WTC11 (cell line): Measurements from ENCODE around the gene CNFN. TPM values are rescaled to one million over a fixed set of nuclear protein-coding genes. Genes with fewer than 3 reads are reported as not detected.

Experiments used
- ATAC-seq: fragments of 200-7000 bp; cut with Tn5 transposase; 2 replicates; pipeline ENCODE4 v1.10.0; 2021; ENCODE audit warnings: mild to moderate bottlenecking, moderate library complexity
- CTCF ChIA-PET: fragments of 300-600 bp; sonication (Branson Sonifier 250); formaldehyde crosslinking; loops from one replicate; lab custom pipeline; 2021; ENCODE audit warnings: antibody characterized with exemption; lab: Charles Lee
- POLR2A ChIA-PET: fragments of 350-600 bp; sonication (Branson Sonifier 250); formaldehyde crosslinking; loops from one replicate; lab custom pipeline; 2021; ENCODE audit warnings: antibody characterized with exemption; lab: Charles Lee
- DNase-seq: peaks from one replicate; pipeline ENCODE4 v3.0.0; 2021; ENCODE audit warnings: low spot score
- H3K27ac Mint-ChIP-seq: 2 replicates; pipeline ENCODE4 v1.8.0; 2021; ENCODE audit warnings: mixed read lengths
- H3K27me3 Mint-ChIP-seq: 2 replicates; pipeline ENCODE4 v1.8.0; 2021; ENCODE audit warnings: low read depth, mild to moderate bottlenecking, moderate library complexity, mixed read lengths
- H3K36me3 Mint-ChIP-seq: 2 replicates; pipeline ENCODE4 v1.8.0; 2021; ENCODE audit warnings: mixed read lengths
- H3K4me1 Mint-ChIP-seq: 2 replicates; pipeline ENCODE4 v1.8.0; 2022; ENCODE audit warnings: mixed read lengths
- H3K4me3 Mint-ChIP-seq: 2 replicates; pipeline ENCODE4 v1.8.0; 2021; ENCODE audit warnings: mild to moderate bottlenecking, moderate library complexity, mixed read lengths
- H3K9me3 Mint-ChIP-seq: 2 replicates; pipeline ENCODE4 v1.8.0; 2021; ENCODE audit warnings: mixed read lengths
- ATF2 ChIP-seq: sonication (generic); formaldehyde crosslinking; IDR thresholded peaks from 2 replicates; pipeline ENCODE4 v1.8.1; 2022; ENCODE audit warnings: low read depth, missing genetic modification reagents, borderline replicate concordance
- ELF4 ChIP-seq: sonication (generic); formaldehyde crosslinking; IDR thresholded peaks from 2 replicates; pipeline ENCODE4 v1.8.1; 2022; ENCODE audit warnings: low read depth, mild to moderate bottlenecking, moderate library complexity, missing genetic modification reagents
- FOXK1 ChIP-seq: sonication (generic); formaldehyde crosslinking; IDR thresholded peaks from 2 replicates; pipeline ENCODE4 v1.8.0; 2022; ENCODE audit warnings: mild to moderate bottlenecking, moderate library complexity, missing genetic modification reagents
- GABPB1 ChIP-seq: sonication (generic); formaldehyde crosslinking; IDR thresholded peaks from 2 replicates; pipeline ENCODE4 v1.8.1; 2023; ENCODE audit warnings: mild to moderate bottlenecking, missing genetic modification reagents
- NFATC4 ChIP-seq: fragments of 250-450 bp; sonication (Bioruptor Pico); IDR thresholded peaks from 2 replicates; pipeline ENCODE4 v1.9.0; 2021; ENCODE audit warnings: mild to moderate bottlenecking
- NR2C2 ChIP-seq: sonication (generic); formaldehyde crosslinking; IDR thresholded peaks from 2 replicates; pipeline ENCODE4 v1.8.0; 2022; ENCODE audit warnings: mild to moderate bottlenecking, missing genetic modification reagents
- STAT6 ChIP-seq: sonication (generic); formaldehyde crosslinking; conservative IDR thresholded peaks from 2 replicates; pipeline ENCODE4 v1.8.1; 2023; ENCODE audit warnings: mild to moderate bottlenecking, low read depth, missing genetic modification reagents, moderate library complexity
- TEAD4 ChIP-seq: sonication (generic); formaldehyde crosslinking; IDR thresholded peaks from 2 replicates; pipeline ENCODE4 v1.8.0; 2022; ENCODE audit warnings: mild to moderate bottlenecking, missing genetic modification reagents
- ZNF219 ChIP-seq: sonication (generic); formaldehyde crosslinking; IDR thresholded peaks from 2 replicates; pipeline ENCODE4 v1.8.0; 2023; ENCODE audit warnings: missing genetic modification reagents, mild to moderate bottlenecking, borderline replicate concordance
- ZNF263 ChIP-seq: sonication (generic); formaldehyde crosslinking; IDR thresholded peaks from 2 replicates; pipeline ENCODE4 v1.8.1; 2022; ENCODE audit warnings: low read depth, mild to moderate bottlenecking, moderate library complexity, missing genetic modification reagents
- ZNF416 ChIP-seq: fragments of 250-450 bp; sonication (Bioruptor Pico); IDR thresholded peaks from 2 replicates; pipeline ENCODE4 v1.9.0; 2021; ENCODE audit warnings: mild to moderate bottlenecking, inconsistent platforms
- total RNA-seq: library from RNA; stranded (reverse); gene quantifications from 3 replicates; pipeline ENCODE4 v1.2.3, GENCODE V29; 2021
- TF ChIP-seq, protein P1 (sequence below): fragments of 250-450 bp; sonication (Bioruptor Pico); IDR thresholded peaks from 2 replicates; pipeline ENCODE4 v2.1.2; 2022; ENCODE audit warnings: mild to moderate bottlenecking, moderate library complexity
- TF ChIP-seq, protein P2 (sequence below): fragments of 250-450 bp; sonication (Bioruptor Pico); IDR thresholded peaks from 2 replicates; pipeline ENCODE4 v1.9.0; 2021; ENCODE audit warnings: mild to moderate bottlenecking, borderline replicate concordance
- TF ChIP-seq, protein P3 (sequence below): fragments of 200-600 bp; IDR thresholded peaks from 2 replicates; pipeline ENCODE4 v1.8.0; 2022; ENCODE audit warnings: antibody characterized with exemption

Gene CNFN
- total RNA-seq, 1 experiment from 2014 or later = 9.6 TPM

GRCh38 chr19:42436006-42436405, 45.9 kb upstream of the CNFN start:
- Mint-ChIP-seq H3K4me1 (peaks cover 4% of the 10 kb centered on the region; the same call in 1 of the 2 replicates), H3K27ac (no peak overlapping the region), H3K4me3 (no peak overlapping the region), H3K9me3 (no peaks in the 10 kb centered on the region), H3K27me3 (peaks cover 40% of the 10 kb centered on the region), H3K36me3 (no peaks in the 10 kb centered on the region)
- no peak for DNase-seq
- TF ChIP-seq NFATC4 = no peak
- TF ChIP-seq GABPB1 (CRISPR knock-in tag) = peak; percentile 72
- POLR2A ChIA-PET = no interaction called here
- no peak for ATAC-seq
- CTCF ChIA-PET = interaction anchor here (0.7 to 1.5 kb wide), 3 partner anchors 12 to 138 kb away, joined by 3 to 6 read pairs (median 3); no protein-coding TSS in a partner anchor

DNA sequence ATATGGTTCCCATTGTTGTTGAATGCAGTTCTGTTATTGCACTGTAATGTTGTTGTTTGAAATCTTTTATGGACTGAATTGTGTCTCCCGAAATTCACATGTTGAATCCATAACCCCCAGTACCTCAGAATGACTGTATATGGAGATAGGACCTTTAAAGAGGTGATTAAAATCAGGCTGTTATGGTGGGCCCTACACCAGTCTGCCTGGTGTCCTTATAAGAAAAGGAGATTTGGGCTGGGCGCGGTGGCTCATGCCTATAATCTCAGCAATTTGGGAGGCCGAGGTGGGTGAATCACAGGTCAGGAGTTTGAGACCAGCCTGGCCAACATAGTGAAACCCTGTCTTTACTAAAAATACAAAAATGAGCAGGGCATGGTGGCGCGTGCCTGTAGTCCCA, 45.2 kb upstream of the CNFN start:
- ChIA-PET CTCF (interaction anchor here (0.7 to 3.8 kb wide), 5 partner anchors 9 to 138 kb away, joined by 3 to 34 read pairs (median 4); no protein-coding TSS in a partner anchor), POLR2A (interaction anchor here (0.6 to 0.7 kb wide), 2 partner anchors 35 to 65 kb away, joined by 3 to 6 read pairs; no protein-coding TSS in a partner anchor)
- no peak overlapping the region for H3K27ac Mint-ChIP-seq
- H3K36me3 Mint-ChIP-seq = no peaks in the 10 kb centered on the region
- H3K27me3 Mint-ChIP-seq = peaks cover 36% of the 10 kb centered on the region
- peaks cover 4% of the 10 kb centered on the region; the same call in 1 of the 2 replicates for H3K4me1 Mint-ChIP-seq
- TF ChIP-seq, protein P1, sequence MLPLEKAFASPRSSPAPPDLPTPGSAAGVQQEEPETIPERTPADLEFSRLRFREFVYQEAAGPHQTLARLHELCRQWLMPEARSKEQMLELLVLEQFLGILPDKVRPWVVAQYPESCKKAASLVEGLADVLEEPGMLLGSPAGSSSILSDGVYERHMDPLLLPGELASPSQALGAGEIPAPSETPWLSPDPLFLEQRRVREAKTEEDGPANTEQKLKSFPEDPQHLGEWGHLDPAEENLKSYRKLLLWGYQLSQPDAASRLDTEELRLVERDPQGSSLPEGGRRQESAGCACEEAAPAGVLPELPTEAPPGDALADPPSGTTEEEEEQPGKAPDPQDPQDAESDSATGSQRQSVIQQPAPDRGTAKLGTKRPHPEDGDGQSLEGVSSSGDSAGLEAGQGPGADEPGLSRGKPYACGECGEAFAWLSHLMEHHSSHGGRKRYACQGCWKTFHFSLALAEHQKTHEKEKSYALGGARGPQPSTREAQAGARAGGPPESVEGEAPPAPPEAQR (CRISPR knock-in tag) = no peak
- TF ChIP-seq ZNF263 (CRISPR knock-in tag) = no peak
- no peak for TF ChIP-seq ZNF219
- H3K4me3 Mint-ChIP-seq = no peak overlapping the region
- ATAC-seq (no peak), DNase-seq (no peak)
- no peaks in the 10 kb centered on the region for H3K9me3 Mint-ChIP-seq

DNA sequence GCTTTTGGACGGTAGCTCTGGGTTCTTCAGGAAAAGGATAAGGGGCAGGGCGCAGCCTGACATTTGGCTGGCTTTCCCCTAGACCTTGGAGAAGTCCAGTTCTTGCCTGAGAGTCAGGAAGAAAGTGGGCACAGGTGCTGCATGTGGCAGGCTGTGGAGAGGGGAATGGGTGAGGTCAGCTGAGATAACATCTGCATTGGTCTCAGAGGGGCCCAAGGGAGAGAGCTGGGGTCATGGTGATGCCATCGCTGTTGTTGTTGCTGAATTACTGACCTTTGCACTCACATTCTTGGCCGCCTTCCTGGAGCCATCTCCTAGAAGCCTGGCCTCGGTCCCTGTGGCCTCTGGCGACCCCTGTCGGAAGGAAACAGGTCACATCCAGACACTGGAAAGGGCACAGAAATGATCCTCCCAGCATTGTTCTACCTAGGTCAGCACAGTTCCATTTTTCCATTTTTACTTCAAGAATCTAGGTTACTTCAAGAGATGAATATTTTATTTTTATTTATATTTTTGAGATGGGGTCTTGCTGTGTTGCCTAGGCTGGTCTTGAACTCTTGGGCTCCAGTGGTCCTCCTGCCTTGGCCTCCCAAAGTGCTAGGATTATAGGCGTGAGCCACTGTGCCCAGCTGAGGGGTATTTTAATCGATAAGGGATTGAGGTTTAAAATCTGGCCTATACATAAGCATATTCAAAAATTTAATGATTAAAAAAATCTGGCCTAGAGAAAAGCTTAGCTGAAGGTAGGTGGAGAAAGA, 43.6 kb upstream of the CNFN start:
- H3K4me3 Mint-ChIP-seq = no peak overlapping the region
- H3K27ac Mint-ChIP-seq = no peak overlapping the region; the same call in 1 of the 2 replicates
- peak; percentile 85 for DNase-seq
- H3K27me3 Mint-ChIP-seq = peaks cover 43% of the 10 kb centered on the region
- TF ChIP-seq ZNF416 (CRISPR knock-in tag) (0 out of 2 replicates have a peak, but pooled peaks have one; percentile 45), STAT6 (CRISPR knock-in tag) (no peak), GABPB1 (CRISPR knock-in tag) (peak; percentile 97), TEAD4 (CRISPR knock-in tag) (0 out of 2 replicates have a peak, but pooled peaks have one; percentile 41), NFATC4 (no peak), ELF4 (no peak), NR2C2 (CRISPR knock-in tag) (peak; percentile 76), ATF2 (CRISPR knock-in tag) (no peak), FOXK1 (CRISPR knock-in tag) (peak; percentile 13; the same call in 1 of the 2 replicates)
- TF ChIP-seq, protein P2, sequence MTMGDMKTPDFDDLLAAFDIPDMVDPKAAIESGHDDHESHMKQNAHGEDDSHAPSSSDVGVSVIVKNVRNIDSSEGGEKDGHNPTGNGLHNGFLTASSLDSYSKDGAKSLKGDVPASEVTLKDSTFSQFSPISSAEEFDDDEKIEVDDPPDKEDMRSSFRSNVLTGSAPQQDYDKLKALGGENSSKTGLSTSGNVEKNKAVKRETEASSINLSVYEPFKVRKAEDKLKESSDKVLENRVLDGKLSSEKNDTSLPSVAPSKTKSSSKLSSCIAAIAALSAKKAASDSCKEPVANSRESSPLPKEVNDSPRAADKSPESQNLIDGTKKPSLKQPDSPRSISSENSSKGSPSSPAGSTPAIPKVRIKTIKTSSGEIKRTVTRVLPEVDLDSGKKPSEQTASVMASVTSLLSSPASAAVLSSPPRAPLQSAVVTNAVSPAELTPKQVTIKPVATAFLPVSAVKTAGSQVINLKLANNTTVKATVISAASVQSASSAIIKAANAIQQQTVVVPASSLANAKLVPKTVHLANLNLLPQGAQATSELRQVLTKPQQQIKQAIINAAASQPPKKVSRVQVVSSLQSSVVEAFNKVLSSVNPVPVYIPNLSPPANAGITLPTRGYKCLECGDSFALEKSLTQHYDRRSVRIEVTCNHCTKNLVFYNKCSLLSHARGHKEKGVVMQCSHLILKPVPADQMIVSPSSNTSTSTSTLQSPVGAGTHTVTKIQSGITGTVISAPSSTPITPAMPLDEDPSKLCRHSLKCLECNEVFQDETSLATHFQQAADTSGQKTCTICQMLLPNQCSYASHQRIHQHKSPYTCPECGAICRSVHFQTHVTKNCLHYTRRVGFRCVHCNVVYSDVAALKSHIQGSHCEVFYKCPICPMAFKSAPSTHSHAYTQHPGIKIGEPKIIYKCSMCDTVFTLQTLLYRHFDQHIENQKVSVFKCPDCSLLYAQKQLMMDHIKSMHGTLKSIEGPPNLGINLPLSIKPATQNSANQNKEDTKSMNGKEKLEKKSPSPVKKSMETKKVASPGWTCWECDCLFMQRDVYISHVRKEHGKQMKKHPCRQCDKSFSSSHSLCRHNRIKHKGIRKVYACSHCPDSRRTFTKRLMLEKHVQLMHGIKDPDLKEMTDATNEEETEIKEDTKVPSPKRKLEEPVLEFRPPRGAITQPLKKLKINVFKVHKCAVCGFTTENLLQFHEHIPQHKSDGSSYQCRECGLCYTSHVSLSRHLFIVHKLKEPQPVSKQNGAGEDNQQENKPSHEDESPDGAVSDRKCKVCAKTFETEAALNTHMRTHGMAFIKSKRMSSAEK (CRISPR knock-in tag) = peak; percentile 65; the same call in 1 of the 2 replicates
- TF ChIP-seq, protein P3, sequence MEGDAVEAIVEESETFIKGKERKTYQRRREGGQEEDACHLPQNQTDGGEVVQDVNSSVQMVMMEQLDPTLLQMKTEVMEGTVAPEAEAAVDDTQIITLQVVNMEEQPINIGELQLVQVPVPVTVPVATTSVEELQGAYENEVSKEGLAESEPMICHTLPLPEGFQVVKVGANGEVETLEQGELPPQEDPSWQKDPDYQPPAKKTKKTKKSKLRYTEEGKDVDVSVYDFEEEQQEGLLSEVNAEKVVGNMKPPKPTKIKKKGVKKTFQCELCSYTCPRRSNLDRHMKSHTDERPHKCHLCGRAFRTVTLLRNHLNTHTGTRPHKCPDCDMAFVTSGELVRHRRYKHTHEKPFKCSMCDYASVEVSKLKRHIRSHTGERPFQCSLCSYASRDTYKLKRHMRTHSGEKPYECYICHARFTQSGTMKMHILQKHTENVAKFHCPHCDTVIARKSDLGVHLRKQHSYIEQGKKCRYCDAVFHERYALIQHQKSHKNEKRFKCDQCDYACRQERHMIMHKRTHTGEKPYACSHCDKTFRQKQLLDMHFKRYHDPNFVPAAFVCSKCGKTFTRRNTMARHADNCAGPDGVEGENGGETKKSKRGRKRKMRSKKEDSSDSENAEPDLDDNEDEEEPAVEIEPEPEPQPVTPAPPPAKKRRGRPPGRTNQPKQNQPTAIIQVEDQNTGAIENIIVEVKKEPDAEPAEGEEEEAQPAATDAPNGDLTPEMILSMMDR = peak; percentile 59; the same call in 1 of the 2 replicates
- CTCF ChIA-PET = interaction anchor here (0.5 to 4.2 kb wide), 12 partner anchors 8 to 149 kb away, joined by 3 to 34 read pairs (median 4); partner anchors contain the start of gene CXCL17
- peak; percentile 97 for ATAC-seq
- H3K36me3 Mint-ChIP-seq = no peaks in the 10 kb centered on the region
- no peaks in the 10 kb centered on the region for H3K9me3 Mint-ChIP-seq
- POLR2A ChIA-PET = interaction anchor here (0.6 to 1.6 kb wide), 2 partner anchors 10 to 36 kb away, joined by 3 to 8 read pairs; no protein-coding TSS in a partner anchor
- peaks cover 4% of the 10 kb centered on the region; the same call in 1 of the 2 replicates for H3K4me1 Mint-ChIP-seq
